ENCODE results near the gene ITGA2.

DNA sequence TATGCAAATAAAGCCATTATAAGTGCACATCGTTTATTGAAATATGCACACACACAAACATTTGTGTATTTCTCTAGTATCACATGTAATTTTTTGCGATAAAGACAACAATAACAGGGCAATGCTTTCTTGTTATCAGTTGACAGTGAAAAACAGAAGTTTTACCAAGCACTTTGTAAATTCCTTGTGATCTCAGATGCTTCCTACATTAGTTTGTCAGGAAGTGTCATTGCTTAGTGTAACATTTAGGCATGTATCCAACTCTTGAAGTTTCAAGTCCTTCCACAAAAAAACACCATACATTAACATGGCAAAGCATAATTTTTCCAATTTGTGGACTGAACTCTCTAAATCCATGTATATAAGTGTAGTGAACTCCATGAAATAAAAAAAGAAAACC, 74.0 kb downstream of the ITGA2 start:
- TF ChIP-seq, protein P1, sequence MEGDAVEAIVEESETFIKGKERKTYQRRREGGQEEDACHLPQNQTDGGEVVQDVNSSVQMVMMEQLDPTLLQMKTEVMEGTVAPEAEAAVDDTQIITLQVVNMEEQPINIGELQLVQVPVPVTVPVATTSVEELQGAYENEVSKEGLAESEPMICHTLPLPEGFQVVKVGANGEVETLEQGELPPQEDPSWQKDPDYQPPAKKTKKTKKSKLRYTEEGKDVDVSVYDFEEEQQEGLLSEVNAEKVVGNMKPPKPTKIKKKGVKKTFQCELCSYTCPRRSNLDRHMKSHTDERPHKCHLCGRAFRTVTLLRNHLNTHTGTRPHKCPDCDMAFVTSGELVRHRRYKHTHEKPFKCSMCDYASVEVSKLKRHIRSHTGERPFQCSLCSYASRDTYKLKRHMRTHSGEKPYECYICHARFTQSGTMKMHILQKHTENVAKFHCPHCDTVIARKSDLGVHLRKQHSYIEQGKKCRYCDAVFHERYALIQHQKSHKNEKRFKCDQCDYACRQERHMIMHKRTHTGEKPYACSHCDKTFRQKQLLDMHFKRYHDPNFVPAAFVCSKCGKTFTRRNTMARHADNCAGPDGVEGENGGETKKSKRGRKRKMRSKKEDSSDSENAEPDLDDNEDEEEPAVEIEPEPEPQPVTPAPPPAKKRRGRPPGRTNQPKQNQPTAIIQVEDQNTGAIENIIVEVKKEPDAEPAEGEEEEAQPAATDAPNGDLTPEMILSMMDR (IDR thresholded peaks at IDR 0.05), result no peak
- no peak for TF ChIP-seq EZH2 (IDR thresholded peaks at IDR 0.05; ENCODE audit: borderline replicate concordance, insufficient read depth, low read depth, low read length, poor library complexity, severe bottlenecking)

Data from B cell (primary cell).